HG03565 (cell line): ENCODE data around the gene BABAM1.

ENCODE experiments used
- ATAC-seq: cut with Tn5 transposase; IDR thresholded peaks from one replicate; pipeline ENCODE4 v1.9.1; 2021; ENCODE audit warnings: mild to moderate bottlenecking, moderate library complexity; ENCODE audit not compliant: unreplicated experiment

Gene BABAM1

DNA sequence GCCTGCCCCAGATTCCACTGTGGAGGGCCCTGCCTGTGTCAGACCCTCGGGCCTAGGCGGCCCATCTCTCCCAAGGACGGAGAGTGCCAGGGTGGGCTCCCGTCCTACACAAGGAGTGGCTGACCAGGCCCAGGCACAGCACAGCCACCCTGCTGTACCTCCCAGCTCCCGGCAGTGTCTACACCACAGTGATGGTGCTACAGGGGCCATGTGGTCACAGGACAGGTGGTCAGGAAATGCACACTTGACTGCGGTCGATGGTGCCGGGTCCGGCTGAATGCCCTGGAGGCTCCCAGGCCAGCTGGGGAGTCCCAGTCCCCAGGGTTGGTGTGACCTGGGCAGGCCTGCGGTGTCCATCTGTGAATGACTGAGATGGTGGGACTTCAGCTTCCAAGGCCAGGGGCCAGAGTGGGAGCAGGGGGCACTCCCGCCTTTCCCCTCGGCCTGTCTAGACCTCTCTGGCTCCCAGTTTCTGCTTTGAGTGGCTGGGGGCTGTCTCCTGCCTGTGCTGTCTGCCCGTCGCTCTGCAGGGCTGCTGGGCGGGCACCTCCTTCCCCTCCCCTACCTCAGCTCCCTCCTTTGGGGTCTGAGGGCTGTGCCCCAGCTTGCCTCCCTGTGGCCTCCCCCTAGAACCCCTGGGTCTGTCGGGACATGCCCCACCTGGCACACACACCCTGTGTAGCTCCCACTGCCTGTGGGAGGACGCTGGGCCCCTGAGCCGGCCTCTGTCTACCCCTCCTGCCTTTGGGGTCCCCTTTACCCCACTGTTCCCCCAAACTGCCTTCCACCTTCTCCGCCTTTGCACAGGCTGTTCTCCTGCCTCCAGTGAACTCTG lies 54.6 kb downstream of the BABAM1 start:
- no peak for ATAC-seq

DNA sequence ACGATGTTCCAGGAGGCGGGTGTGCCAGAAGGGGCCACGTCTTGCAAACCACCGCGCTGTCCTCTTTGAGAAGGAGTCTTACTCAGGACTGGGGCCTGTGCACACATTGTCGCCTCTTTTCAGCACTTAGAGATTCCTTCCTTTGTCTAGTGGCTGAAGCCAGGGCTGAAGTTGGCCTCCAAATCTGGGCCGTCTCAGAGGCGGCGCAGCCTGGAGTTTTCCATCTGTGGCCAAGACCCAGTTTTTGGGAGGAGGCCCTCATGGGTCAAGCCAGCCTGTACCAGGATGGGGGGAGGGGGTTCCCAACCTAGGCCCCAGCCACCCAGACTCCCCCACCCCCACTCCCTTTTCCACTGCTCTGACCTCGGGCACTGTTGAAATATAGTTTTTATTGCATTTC lies 55.6 kb downstream of the BABAM1 start:
- no peak for ATAC-seq

DNA sequence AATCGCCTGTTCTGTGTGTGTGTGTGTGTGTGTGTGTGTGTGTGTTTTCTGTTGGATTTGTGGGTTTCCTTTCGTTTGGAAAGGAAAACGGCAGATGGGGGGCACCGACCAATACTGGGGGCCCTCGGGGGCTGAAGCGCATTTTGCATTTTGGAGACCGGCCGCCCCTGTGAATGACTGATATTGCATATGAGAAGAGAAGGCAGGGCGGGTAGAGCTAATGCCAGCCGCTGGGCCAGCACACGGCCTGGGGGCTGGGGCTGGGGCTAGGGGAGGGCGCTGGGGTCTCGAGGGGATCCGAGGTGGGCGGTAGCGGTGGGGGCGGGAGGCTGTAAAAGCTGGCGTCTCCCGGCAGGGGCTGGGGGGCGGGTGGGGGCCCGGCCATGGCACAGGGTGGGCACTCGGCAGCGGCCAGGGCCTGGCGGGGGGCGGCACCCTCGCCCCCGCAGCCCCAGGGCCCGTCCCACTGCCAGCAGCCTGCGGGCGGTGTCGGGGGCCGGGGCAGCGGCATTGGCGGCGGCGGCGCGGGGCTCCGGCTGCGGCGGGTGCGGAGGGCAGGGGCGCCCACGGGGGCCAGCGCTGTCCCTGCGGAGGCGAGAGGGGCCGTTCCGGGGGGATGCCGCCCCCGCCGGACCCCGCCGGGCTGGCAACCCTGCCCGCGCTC lies 56.2 kb downstream of the BABAM1 start:
- ATAC-seq, result no peak

DNA sequence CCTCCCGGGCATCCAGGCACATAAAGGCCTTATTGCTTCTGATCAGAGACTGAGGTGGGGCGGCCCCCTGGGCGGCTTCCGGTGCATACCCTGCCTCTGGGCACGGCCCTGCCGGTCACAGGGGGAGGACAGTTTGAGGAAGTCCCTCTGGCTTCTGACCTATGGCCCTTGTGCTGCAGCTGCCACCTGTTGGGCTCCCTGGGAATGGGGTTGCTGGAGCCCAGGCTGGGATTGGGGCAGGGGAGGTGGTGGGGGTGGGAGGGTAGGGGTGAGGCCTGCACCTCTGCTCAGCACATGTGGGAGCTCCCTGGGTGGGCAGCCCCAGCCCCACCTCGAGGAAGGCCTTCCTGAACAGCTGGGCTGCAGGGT lies 56.7 kb downstream of the BABAM1 start:
- ATAC-seq, result no peak

DNA sequence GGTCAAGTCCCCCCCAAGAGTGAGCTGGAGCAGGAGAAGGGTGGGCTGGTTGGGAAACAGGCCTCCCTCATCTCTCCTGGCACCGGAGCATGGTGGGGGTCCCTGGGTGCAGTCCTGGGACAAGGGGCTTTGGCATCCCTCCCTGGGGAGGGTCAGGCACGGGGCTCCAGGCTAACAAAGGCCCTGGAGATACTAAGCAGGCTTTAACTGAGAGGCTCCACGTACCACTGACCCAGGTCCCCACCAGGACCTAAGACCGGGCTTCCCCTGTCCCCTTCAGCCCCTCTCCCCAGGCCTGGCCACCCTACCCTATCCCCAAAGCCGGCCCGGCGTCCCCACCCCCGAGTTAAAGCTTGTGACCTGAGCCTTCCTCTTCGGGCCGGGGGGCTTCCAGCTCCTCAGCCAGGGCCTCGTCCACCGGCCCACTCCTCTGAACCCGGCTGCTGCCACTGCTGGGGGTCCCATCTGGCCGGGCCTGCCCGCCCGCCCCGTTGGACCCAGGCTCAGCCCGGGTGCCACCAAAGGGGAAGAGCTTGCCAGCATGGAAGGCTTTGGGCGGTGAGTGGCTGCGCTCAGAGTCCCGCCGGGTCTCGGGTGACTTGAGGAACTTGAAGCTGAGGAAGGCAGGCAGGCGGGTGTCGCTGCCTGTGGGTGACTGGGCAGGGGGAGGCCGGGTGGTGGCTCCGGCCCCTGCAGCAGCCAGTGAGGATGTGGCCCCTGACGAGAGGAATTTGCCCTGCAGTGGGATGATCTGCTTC lies 57.3 kb downstream of the BABAM1 start:
- ATAC-seq, result no peak

DNA sequence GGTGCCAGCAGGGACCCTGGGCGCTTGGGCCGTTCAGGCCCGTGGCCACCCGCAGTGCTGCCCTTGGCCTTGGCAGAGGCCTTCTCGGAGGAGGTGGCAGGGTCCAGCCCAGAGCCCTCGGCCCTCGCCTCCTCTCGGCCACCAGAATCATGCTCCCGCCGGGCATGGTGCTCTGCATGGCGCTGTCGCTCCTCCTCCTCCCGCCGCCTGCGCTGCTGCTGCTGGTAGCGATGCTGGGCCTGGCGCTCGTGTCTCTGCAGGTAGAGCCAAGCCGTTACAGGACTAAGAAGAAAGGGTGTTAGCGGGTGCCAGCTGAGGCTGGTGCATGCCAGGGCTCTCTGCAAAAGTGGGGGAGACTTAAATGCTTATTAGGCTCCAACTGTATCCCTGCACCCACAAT lies 57.9 kb downstream of the BABAM1 start:
- no peak for ATAC-seq

DNA sequence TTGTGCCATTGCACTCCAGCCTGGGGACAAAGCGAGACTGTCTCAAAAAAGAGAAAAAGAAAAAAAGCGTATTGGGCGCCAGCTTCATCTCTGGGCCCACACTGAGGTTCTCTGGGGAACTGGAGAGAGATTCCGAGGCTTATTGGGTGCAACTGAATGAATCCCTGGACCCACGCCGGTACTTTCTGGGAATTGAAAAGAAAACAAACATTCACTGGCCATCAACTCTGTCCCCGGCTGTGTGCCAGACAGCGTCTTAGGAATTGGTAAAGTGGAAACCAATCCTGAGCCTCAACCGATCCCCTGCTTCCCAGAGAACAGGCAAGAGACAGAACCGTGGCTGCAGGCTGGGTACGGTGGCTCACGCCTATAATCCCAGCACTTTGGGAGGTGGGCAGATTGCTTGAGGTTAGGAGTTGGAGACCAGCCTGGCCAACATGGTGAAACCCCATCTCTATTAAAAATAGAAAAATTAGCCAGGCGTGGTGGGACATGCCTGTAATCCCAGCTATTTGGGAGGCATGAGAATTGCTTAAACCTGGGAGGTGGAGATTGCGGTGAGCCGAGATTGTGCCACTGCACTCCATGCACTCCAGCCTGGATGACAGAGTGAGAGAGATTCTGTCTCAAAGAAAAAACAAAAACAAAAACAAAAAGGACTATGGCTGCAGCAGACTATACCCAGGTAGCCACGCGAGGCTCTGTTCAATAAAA lies 58.8 kb downstream of the BABAM1 start:
- no peak for ATAC-seq

DNA sequence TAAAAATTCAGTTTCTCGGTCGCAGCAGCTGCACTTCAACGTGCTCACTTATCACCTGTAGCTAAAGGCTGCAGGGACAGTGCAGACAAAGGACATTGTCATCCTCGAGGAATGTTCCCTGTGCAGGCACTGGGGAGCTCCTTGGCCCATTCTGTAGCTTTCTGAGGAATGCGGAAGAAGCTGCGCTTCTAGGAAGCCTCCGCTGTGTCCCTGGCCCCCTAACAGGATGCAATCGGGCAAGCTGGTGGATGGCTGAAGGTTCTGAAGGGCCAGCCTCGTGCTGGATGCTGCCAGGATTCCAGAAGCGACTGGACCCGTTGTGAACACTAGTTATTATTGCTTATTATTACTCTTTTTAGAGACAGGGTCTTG lies 59.3 kb downstream of the BABAM1 start:
- ATAC-seq, result no peak

DNA sequence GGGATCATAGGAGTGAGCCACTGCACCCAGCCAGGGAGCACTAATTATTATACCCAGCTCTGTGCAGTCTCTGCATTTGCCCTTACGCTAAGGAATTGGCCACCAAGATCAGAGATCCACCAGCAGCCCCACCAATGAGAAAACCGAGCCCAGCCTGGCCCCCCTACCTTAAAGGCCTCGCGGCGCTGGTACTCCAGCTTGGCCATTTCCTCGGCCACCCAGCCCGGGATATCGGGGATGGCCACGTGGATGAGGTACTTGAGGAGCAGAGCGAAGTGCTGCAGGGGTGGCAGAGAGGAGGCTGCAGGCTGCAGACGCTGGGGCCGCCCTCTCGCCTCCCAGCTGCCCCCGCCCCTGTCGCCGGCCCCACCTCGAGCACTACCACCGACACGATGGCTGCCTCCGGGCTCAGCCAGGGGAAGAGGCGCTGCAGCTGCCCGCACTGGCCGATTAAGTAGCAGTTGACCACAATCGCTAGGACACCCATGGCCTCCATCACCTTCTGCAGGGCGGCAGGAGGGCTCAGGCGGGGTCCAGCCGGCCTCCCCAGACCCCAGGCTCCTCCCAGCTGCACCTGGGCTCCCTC lies 59.9 kb downstream of the BABAM1 start:
- no peak for ATAC-seq

DNA sequence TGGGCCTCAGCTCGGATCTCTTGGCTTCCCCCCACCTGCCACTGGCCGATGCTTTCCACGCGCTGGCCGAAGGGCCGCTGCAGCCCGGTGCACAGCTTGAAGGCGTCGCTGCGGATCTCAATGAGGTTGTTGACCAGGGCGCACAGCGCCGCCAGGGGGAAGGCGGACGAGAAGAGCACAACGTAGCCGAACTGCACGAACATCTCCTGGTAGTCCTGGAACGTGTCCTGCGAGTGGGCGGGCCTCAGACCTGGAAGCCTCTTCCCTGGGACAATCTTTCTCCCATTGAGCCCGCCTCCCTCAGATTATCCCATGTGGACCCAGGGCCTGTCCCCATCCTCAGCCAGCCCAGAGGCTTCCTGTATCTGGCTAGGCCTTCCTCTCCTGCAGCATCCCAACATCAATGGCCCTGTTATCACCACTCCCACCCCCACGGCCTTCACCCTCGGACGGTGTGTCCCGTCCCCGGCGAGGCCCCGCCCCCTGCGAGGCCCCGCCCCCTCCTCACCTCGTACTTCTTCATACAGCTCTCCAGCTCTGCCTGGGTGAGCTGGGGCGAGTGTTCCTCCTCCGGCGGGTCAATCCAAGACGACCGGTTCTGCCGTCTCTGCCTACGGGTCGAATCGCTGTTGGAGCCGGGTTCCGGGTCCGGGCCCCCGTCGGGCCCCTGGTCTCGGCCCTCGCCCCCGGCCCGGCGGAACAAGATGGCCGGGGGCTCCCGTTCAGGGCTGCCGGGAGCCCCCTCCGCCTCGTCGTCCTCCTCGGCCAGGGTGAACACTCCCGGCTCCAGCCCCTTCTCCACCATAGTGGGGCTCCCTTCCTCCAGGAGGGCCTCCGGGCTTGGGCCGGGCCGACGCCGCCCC lies 60.6 kb downstream of the BABAM1 start:
- no peak for ATAC-seq
